HG03095 (cell line): ENCODE results near the gene MMD2.
"Not testable (repeated sequence)": the region's sequence is repeated elsewhere in the genome, so short reads cannot be mapped to it uniquely, and the experiment has no call there.

Source experiments
- ATAC-seq: cut with Tn5 transposase; IDR thresholded peaks from one replicate; pipeline ENCODE4 v1.9.1; 2021; ENCODE audit warnings: moderate library complexity; ENCODE audit not compliant: unreplicated experiment

MMD2 gene

GRCh38 chr7:4895766-4896165 is 63.2 kb downstream of the MMD2 start:
- no peak for ATAC-seq

DNA sequence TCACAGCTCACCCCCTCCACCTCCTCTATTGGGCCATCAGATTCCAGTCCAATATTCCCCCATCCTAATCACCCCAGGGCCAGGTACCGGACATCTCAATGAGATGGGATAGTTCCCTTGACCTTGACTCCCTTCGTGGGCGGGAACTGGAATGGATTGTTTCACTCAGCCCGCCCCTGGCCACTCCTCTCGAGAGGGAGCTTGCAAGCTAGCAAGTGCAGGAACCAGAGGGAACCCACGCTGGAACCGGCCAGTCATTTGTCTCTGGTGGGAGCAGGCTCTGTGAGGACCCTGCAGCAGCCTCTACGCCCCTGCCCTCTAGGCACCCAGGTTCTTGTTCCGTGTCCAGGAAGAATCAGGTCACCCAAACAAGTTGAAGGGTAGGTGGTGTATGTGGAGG is 64.5 kb downstream of the MMD2 start:
- ATAC-seq = no peak

DNA sequence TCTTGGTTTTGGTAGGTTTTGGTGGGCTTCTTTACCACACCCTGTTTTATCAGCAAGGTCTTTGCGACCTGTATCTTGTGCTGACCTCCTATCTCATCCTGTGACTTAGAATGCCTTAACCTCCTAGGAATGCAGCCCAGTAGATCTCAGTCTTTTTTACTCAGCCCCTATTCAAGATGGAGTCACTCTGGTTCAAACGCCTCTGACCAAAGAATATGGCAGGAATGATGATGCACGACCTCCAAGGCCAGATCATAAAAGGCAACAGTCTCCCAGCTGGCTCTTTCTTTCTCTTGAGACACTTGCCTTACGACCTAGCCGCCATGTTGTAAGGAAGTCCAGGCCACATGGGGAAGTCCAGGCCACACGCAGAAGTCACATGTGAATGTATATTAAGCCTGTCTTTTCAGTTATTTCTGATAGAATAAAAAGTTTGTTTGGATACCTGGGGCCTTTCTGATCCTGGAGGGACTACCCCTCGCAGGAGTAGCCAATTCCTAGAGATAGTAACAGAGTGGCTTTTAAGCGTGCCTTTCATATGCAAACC is 65.0 kb downstream of the MMD2 start:
- no peak for ATAC-seq

- not testable (repeated sequence) for ATAC-seq
These were observed 65.8 kb downstream of the MMD2 start for GRCh38 chr7:4893188-4893587.

DNA sequence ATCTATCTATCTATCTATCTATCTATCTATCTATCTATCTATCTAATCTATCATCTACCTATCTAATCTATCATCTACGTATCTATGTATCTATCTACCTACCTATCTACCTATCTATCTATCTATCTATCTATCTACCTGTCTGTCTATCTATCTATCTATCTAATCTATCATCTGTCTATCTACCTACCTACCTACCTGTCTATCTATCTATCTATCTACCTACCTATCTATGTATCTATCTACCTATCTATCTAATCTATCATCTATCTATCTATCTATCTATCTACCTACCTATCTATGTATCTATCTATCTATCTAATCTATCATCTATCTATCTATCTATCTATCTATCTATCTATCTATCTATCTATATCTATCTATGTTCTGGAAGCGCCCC is 67.5 kb downstream of the MMD2 start:
- ATAC-seq = not testable (repeated sequence)

GRCh38 chr7:4889682-4890081 is 69.3 kb downstream of the MMD2 start:
- no peak for ATAC-seq

DNA sequence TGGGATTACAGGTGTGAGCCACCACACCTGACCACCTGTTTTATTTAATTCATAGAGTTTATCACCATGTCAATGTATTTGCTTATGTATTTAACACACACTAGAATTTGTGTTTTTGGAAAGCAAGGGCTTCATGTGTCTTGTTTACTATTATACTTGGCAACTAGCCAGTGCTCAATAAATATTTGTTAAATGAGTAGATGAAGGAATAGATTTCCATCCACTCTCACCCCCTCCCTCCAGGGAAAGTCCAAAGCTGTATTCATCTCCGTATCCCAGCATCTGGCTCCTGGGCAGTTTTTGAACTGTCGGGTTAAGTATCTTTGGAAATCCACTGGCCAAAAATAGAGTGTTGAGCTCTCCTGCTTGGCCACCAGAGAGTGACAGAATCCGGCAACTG is 70.8 kb downstream of the MMD2 start:
- no peak for ATAC-seq

DNA sequence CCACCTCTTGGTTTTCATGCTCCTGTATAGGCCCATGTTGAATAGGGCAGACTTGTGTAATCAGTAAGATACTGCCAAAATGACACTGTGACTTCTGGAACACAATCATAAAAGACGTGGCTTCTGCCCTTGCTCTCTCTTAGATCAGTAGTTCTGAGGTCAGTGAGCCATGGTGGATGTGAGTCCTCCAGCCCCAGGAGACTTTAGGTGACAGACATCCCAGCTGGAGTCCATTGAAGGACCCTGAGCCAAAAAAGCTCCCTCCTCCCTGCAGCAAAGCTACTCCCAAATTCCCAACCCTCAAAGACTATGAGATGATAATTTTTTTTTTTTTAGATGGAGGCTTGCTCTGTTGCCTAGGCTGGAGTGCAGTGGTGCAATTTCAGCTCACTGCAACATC is 72.3 kb downstream of the MMD2 start:
- ATAC-seq = no peak

- no peak for ATAC-seq
These were observed 73.6 kb downstream of the MMD2 start for GRCh38 chr7:4885317-4885807.

GRCh38 chr7:4884164-4884563 is 74.8 kb downstream of the MMD2 start:
- ATAC-seq = no peak

GRCh38 chr7:4883372-4884144 is 75.4 kb downstream of the MMD2 start, which contains the start of gene RADIL:
Gene RADIL, minus strand, starts transcription at chr7:4883716. Its CDS starts 5,577 bp downstream, at chr7:4878139.
- ATAC-seq = no peak

- no peak for ATAC-seq
These were observed 76.0 kb downstream of the MMD2 start for GRCh38 chr7:4883033-4883371.

GRCh38 chr7:4882169-4883032 is 76.6 kb downstream of the MMD2 start:
- ATAC-seq = no peak

DNA sequence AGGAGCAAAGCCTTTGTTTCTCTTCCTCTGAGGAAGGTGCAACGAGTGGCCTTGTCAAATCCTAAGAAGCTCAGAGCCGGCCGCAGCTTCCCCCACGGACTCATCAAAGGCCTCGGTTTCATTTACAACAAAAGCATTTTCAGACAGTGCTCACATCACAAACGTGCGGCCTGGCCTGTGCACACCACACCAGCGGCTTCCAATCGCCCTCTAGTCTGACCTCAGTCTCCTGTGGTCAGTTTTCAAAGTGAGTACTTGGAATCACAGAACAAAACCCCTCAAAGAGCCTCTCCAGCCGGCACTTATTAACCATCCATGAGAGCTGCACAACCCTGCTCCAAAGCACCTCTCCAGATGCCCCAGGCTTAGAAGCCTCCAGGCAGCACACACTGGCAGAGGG is 78.8 kb downstream of the MMD2 start:
- ATAC-seq = no peak

- no peak for ATAC-seq
These were observed 79.4 kb downstream of the MMD2 start for GRCh38 chr7:4879396-4880081.

GRCh38 chr7:4878336-4879335 is 80.4 kb downstream of the MMD2 start:
- no peak for ATAC-seq

DNA sequence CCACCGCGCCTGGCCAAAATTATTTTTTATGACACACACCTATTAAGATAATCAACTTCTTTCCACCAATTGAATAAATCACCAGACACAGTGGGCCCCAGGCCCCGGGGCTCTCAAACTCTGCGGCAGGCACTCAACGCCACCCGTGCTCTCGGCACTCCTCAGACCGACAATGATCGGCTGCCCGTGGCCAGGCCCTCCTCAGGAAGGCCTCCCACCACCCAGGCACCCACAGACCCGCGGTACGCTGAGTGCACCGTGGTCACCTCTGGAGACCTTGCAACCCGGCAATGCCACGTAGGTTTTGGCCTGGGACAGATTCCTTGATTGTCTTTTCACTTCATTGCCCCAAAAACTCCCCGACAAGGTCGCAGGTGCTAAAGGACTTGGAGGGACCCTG is 82.4 kb downstream of the MMD2 start:
- ATAC-seq = no peak

DNA sequence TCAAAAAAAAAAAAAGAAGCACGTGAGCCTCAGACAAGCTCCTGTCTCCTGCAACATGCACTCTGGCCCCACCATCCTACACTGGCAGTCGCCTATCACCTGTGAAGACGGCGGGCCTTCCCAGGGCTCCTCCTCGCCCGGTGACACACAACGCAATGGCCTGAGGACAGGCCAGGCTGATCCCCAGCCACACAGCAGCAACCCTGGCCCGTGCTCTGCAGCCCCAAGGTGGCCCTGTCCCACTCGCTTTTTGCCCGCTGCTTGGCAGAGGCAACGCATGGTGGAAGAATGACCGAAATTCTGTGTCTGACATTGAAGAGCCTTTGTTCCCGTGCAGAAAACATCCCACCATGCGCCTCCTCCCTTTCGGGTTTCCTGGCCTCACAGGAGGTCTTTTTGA is 83.6 kb downstream of the MMD2 start:
- ATAC-seq = no peak

DNA sequence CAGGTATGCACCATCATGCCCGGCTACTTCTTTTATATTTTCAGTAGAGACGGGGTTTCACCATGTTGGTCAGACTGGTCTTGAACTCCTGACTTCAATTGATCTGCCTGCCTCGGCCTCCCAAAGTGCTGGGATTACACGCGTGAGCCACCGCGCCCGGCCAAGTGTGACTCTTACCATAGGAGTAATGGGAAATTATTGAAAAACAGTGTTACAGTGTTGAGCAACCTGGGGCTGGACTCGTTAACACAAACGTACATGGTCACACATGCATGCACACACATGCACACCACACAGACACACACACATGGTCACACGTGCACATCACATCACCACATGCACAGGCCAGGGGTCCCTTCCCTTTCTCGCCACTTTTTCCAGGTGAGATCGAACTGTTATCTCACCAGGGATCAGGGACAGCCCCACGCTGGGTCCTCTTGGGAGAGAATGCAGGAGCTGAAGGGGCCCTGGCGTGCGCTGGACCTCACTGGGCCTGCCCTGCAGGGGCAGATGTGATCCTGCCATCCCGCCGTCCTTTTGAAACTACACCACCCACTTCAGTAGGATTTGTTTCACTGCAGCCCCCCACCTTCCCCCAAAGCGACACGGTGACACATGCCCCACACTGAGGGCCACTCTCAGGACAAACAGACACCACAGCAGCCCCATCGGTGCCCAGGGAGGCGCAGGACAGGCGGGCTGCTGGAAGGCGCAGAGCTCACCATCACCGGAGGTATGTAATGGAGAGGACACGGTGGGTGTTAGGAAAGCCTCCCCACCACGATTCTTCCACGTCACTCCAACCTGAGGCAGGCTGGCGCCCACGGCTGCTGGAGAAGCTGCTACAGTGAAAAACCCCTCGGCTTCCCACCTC is 85.7 kb downstream of the MMD2 start:
- no peak for ATAC-seq
